NCI-H2227 (cell line): ENCODE measurements around the gene GAREM2.

Source experiments
- DNase-seq: peaks from one replicate; lab custom pipeline; 2025; ENCODE audit not compliant: unreplicated experiment; lab: John Stamatoyannopoulos, UW

The GAREM2 gene

DNA sequence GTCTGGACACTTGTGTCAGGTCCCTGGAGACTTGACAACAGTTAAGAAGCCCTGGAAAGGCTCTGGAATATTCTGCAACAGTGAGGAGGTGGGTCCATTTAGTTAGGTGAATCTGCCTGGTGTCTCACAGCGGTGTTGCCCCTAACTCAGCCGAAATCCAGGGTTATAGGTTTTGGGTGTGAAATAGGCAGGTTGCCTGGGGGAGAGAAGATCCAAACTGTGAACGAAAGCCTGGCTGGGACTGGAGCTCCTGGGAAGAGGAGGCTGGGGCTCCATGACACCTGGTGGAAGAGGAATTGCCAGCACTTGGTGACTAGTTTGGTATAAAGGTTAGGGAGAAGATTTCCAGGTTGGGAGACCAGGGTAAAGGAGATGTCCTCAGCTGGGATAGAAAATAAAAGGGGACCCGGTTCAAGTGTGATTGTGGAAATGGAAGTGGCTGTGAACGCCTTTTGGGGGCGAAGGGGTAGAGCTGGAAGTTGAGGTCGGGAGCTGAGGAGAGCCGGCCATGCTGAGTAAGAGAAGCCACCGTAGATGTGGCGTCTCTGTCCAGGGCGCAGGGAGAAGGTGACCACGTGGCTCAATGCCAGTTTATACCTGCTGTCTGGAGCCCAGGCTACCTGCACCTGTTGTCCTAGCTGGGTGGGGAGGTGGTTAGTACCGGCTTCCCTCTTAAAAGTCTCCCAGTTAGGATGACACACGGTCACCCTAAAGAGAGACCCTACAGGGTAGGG lies 3.0 kb upstream of the GAREM2 start:
- no peak for DNase-seq

DNA sequence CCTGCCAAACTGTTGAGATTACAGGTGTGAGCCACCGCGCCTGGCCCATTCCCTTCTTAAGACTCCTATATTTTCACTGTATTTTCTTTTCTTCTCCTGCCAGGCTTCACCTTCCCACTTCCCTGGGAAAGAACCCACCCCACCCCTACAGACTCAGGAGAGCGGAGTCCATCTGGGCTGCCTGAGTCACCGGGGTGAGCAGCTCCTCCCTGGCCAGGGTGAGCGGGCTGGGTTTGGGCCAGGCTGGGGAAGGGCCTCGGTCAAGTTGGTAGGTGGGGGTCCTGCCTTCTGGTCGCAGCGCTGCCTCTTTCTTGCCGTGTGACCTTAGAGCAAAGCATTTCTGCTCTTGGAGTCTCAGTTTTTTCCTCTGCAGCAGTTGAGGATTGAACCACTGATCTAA lies 2.1 kb upstream of the GAREM2 start:
- DNase-seq = no peak

DNA sequence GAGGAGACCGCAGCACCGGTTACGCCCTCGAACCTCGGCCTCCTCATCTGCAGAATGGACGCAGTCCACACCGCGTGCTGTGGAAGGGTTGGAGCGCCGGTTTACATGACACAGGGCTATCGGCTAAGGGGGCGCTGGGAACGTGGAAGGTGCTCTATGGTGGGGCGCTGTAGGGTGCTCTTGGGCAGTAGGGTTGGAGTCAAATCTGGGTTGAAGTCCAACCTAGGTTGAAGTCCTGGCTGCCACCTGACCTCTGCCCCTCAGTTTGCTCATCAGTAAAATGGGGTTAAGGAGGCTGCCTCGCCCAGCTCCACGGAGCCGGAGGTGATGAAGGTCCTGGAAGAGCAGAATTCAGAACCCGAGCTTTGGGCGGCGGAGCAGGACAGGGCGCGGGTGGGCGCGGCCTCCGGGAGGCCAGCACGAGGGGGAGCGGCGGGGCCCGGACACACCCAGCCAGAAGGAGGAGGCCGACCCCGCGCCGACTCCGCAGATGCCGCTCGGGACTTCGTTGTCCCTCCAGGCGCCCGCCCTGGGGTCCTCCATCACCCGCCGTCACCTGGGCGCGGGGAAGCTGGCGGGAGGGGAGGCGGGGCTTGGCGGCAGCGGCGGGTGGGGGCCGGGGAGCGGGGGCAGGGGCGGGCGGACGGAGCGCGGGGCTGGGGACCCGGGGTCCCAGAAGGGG lies 558 bp upstream of the GAREM2 start:
- peak; percentile 32 for DNase-seq

DNA sequence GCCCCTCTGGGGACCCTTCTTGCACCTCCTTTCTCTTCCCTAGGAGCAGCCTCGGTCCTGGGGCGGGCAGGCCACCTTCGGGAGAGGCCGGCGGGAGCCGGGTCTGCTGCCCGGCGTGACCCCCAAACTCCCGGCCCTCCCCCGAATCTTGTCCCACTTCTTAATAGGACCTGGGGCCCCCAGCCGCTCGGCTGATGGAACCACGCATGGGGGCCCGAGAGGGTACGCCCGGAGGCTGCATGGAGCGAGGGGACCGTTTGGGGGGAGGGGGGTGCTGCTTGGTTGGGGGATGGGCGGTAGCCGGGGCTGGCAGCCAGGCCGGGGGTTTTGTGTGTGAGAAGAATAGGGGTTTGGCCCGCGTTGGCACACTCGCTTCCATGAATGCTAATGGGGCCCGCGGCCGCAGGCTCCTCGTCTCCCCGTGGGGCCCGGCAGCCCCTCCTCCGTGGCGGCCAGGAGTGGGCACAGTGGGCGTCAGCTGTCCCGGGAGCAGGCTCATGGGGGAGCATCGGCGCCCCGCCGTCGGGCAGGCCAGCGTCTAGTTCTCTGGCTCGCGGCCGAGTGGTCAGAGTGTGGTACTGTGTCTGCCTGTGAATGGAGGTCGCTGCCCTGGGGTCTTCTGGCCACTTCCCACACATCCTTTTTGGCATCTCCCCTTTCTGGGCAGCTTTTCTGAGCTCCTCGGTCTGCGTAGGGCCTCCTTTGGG lies 1.0 kb downstream of the GAREM2 start:
- no peak for DNase-seq

- no peak for DNase-seq
Observed at GRCh38 chr2:26174691-26175465, 2.0 kb downstream of the GAREM2 start.

- DNase-seq = no peak
Observed at GRCh38 chr2:26175466-26176278, 2.8 kb downstream of the GAREM2 start.

GRCh38 chr2:26176279-26176615 lies 3.4 kb downstream of the GAREM2 start:
- no peak for DNase-seq

GRCh38 chr2:26177122-26177521 lies 4.2 kb downstream of the GAREM2 start:
- no peak for DNase-seq

DNA sequence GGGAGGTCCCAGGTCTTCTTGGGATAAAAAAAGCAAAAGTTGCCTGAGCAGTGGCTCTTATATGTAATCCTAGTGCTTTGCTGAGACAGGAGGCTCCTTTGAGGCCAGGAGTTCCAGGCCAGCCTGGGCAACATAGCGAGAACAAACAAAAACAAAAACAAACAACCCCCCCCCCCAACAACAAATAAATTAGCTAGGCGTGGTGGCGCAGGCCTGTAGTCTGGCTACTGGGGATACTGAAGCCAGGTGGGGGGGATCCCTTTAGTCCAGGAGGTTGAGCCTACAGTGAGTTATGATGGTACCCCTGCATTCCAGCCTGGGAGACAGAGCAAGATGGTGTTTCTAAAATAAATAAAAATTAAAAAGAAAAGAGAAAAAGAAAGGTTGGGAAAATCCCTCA lies 5.4 kb downstream of the GAREM2 start:
- DNase-seq = no peak

- DNase-seq = peak; percentile 65
Observed at GRCh38 chr2:26178746-26179436, 6.0 kb downstream of the GAREM2 start.

DNA sequence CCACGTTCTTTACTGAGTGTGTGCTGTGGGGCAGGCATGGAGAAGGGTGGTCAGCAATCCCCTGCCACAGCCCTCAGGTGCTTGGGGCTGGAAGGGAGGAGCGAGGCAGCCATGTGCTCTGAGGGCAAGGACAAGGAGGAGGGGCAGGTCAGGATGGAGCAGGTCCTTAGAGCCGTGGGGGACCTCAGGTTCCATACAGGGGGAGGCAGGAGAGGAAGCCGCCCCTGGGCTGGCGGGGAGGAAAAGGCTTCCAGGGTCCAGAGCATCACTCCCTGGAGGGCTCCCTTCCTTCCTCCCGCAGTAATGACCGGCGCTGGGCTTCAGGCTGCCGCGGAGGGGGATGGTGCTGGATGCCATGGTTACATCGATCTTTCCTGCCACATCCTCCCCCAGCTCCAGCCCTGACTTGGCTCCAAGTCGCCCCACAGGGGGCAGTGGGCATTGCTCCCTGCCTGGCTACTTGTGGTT lies 6.6 kb downstream of the GAREM2 start:
- DNase-seq = peak; percentile 73

DNA sequence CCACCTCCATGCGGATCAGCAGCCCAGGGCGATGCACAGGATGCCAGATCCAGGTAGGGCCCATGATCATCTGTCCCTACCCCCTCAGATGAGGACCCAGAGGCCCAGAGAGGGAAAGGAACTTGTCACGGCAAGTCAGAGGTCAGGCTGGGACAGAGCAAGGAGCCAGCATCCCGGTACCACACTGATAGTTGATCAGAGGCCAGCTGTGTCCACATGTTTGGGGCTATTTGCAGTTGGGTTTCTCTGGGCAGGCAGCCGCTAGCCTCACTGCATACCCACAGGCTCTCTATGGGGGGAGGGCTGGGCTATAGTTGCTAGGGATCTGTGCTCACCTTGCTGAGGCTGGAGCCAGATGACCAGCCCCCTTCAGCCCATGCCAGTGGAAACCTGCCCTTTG lies 9.6 kb downstream of the GAREM2 start:
- no peak for DNase-seq

- no peak for DNase-seq
Observed at GRCh38 chr2:26182887-26183630, 10.2 kb downstream of the GAREM2 start.

DNA sequence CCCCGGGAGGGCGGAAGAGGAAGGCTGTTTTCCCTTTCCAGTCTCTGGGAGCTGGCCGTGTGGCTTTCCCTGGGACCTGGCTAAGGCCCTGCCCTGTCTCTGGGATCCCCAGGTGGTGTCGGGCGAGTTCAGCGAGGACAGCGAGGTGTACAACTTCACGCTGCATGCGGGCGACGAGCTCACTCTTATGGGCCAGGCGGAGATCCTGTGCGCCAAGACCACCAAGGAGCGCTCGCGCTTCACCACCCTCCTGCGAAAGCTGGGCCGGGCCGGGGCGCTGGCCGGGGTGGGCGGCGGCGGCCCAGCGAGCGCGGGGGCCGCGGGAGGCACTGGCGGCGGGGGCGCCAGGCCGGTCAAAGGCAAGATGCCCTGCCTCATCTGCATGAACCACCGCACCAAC lies 11.2 kb downstream of the GAREM2 start:
- no peak for DNase-seq

DNA sequence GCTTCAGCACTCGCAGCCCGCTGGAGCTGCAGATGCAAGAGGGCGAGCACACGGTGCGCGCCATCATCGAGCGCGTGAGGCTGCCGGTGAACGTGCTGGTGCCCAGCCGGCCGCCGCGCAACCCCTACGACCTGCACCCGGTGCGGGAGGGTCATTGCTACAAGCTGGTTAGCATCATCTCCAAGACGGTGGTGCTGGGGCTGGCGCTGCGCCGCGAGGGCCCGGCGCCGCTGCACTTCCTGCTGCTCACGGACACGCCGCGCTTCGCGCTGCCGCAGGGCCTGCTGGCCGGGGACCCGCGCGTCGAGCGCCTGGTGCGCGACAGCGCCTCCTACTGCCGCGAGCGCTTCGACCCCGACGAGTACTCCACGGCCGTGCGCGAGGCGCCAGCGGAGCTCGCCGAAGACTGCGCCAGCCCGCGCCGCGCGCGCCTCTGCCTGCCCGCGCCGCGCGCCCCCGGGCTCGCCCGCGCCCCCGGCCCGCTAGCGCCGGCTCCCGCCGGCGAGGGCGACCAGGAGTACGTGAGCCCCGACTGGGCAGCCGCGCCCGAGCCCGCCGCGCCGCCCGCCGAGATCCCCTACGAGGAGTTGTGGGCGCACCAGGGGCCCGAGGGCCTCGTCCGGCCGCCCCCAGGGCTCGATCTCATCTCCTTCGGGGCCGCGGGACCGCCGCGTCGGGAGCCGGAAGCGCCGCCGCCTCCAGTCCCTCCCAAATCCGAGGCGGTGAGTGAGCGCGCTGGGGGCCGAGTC lies 11.8 kb downstream of the GAREM2 start:
- peak; percentile 94 for DNase-seq

DNA sequence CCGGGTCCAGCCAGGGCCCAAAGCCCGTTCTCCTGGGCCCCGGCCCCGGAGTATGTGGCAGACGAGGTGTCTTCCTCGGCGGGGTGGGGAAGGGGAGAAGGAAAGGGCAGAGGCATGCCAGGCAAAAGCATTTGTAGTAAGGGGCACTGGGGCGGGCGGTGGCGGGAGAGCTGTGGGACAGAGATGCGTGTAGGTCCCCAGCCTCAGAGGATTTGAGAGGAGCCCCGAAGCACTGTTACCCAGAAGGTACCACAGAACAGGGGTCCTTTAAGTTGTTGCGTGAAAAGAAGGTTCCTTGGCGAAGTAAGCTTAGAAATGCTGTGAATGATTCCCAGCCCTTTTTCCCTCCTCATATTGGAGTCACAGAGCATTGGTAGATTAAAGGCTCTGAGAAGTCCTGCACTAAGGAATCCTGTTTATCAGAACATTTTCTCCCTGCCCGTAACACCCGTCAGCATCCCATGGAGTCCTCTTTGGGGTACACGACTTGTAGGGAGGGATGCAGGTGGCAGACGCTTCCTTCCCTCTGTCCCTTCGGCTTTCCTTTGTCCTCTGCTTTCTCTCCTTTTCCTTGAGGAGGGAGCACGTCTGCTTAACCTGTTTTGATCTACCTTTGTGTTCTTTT lies 12.5 kb downstream of the GAREM2 start:
- DNase-seq = no peak

GRCh38 chr2:26185954-26186770 lies 13.3 kb downstream of the GAREM2 start:
- DNase-seq = no peak
